HG02943 (cell line): Measurements from ENCODE around the gene NEURL1B.
"Not testable (repeated sequence)": the region's sequence is repeated elsewhere in the genome, so short reads cannot be mapped to it uniquely, and the experiment has no call there.

Experiments
- ATAC-seq: cut with Tn5 transposase; IDR thresholded peaks from one replicate; pipeline ENCODE4 v1.9.1; 2021; ENCODE audit warnings: mild to moderate bottlenecking, low read depth, moderate library complexity; ENCODE audit not compliant: unreplicated experiment

NEURL1B gene

GRCh38 chr5:172640822-172641358 is at the start of gene NEURL1B:
TSS of gene NEURL1B (plus strand) at chr5:172641263. CDS start at chr5:172641407, 144 bp downstream.
- no peak for ATAC-seq

- no peak for ATAC-seq
These were observed 49.4 kb upstream of the NEURL1B start for GRCh38 chr5:172591636-172592035.

- no peak for ATAC-seq
These were observed 48.2 kb upstream of the NEURL1B start for GRCh38 chr5:172592881-172593280.

- ATAC-seq, result no peak
These were observed 47.8 kb upstream of the NEURL1B start for GRCh38 chr5:172593306-172593705.

GRCh38 chr5:172593721-172594235 is 47.3 kb upstream of the NEURL1B start:
- ATAC-seq, result no peak

- ATAC-seq, result no peak
These were observed 46.6 kb upstream of the NEURL1B start for GRCh38 chr5:172594431-172594830.

GRCh38 chr5:172594867-172595466 is 46.1 kb upstream of the NEURL1B start:
- ATAC-seq, result no peak

GRCh38 chr5:172595596-172596455 is 45.2 kb upstream of the NEURL1B start:
- no peak for ATAC-seq

GRCh38 chr5:172596638-172597231 is 44.3 kb upstream of the NEURL1B start:
- ATAC-seq, result no peak

GRCh38 chr5:172597755-172598155 is 43.3 kb upstream of the NEURL1B start:
- no peak for ATAC-seq

GRCh38 chr5:172598251-172599203 is 42.5 kb upstream of the NEURL1B start:
- ATAC-seq, result no peak

GRCh38 chr5:172599204-172599567 is 41.9 kb upstream of the NEURL1B start:
- ATAC-seq, result no peak

- no peak for ATAC-seq
These were observed 40.5 kb upstream of the NEURL1B start for GRCh38 chr5:172600571-172600970.

- ATAC-seq, result not testable (repeated sequence)
These were observed 39.5 kb upstream of the NEURL1B start for GRCh38 chr5:172601576-172601975.

- ATAC-seq, result no peak
These were observed 38.3 kb upstream of the NEURL1B start for GRCh38 chr5:172602783-172603231.

- no peak for ATAC-seq
These were observed 37.7 kb upstream of the NEURL1B start for GRCh38 chr5:172603251-172603806.

- ATAC-seq, result no peak
These were observed 35.6 kb upstream of the NEURL1B start for GRCh38 chr5:172605466-172605865.

- ATAC-seq, result no peak
These were observed 34.8 kb upstream of the NEURL1B start for GRCh38 chr5:172606156-172606785.

- no peak for ATAC-seq
These were observed 33.8 kb upstream of the NEURL1B start for GRCh38 chr5:172607213-172607793.
